Upper lobe of left lung (tissue), 6 donors: ENCODE measurements around the gene STXBP6. TPM values are rescaled to one million over a fixed set of nuclear protein-coding genes. Genes with fewer than 3 reads are reported as not detected.
A peak's percentile ranks its signal among the peaks of the same experiment; 100 is the strongest.
"Not testable (repeated sequence)": the region's sequence is repeated elsewhere in the genome, so short reads cannot be mapped to it uniquely, and the experiment has no call there.

Source experiments
- ATAC-seq, 2 donors: fragments of 200-7000 bp; cut with Tn5 transposase; one replicate each; pipeline ENCODE4 v1.9.1; 2022; ENCODE audit warnings: mild to moderate bottlenecking in 2 of 2, moderate library complexity in 2 of 2; ENCODE audit not compliant: low FRiP score in 2 of 2
- DNase-seq, 2 donors: peaks; one replicate each; pipeline ENCODE4 v3.0.0-alpha.2; 2019 to 2020
- H3K27ac ChIP-seq, 4 donors: fragments of 200-600 bp; sonication (generic); one replicate each; pipeline ENCODE4 v1.5.1; 2016 to 2019
- H3K27me3 ChIP-seq, 4 donors: fragments of 200-600 bp; sonication (generic); one replicate each; pipeline ENCODE4 v1.5.1; 2017 to 2019
- H3K36me3 ChIP-seq, 4 donors: fragments of 200-600 bp; sonication (generic); one replicate each; pipeline ENCODE4 v1.5.1; 2016 to 2019
- H3K4me1 ChIP-seq, 4 donors: fragments of 200-600 bp; sonication (generic); one replicate each; pipeline ENCODE4 v1.5.1; 2018 to 2019
- H3K4me3 ChIP-seq, 4 donors: fragments of 200-600 bp; sonication (generic); one replicate each; pipeline ENCODE4 v1.5.1; 2017 to 2019; ENCODE audit warnings: mild to moderate bottlenecking in 2 of 4, moderate library complexity in 1 of 4
- H3K9me3 ChIP-seq, 4 donors: fragments of 200-600 bp; sonication (generic); one replicate each; pipeline ENCODE4 v1.5.1; 2018 to 2019
- CTCF ChIP-seq, 6 experiments: fragments of 450-650 bp in 4 of 6; fragments of 200-600 bp in 2 of 6; sonication (generic) in 2 of 6; IDR thresholded peaks; one replicate each; pipeline ENCODE4 v1.5.1; 2016 to 2019; ENCODE audit warnings: antibody characterized with exemption in 6 of 6
- EP300 ChIP-seq, 4 donors: sonication (generic); formaldehyde crosslinking; IDR thresholded peaks; one replicate each; pipeline ENCODE4 v1.5.1; 2017; ENCODE audit warnings: antibody characterized with exemption in 4 of 4, control low read depth in 2 of 4
- POLR2A ChIP-seq, 4 donors: fragments of 450-650 bp; IDR thresholded peaks; one replicate each; pipeline ENCODE4 v1.5.1; 2016 to 2017; ENCODE audit warnings: antibody characterized with exemption in 4 of 4, mild to moderate bottlenecking in 2 of 4
- POLR2AphosphoS5 ChIP-seq, 2 donors: sonication (generic); formaldehyde crosslinking; IDR thresholded peaks; one replicate each; pipeline ENCODE4 v1.5.1; 2017; ENCODE audit warnings: antibody characterized with exemption in 2 of 2
- WGBS, 2 donors: methylation state at CpG; one replicate each; pipeline ENCODE4 v1.1.5; 2017 to 2018; 5-methylcytosine and 5-hydroxymethylcytosine counted together
- total RNA-seq, 6 donors: library from RNA; depleted of rRNA in 4 of 6; stranded (reverse); fragments of >200 nt in 4 of 6; gene quantifications; one replicate each; pipeline versions ENCODE4 v1.1.0 to v1.2.1, GENCODE V29; 2016 to 2021
- donor health status: DM: no; HTN: no; CAD: no; lungs with moderate emphysema.
- donor health status: DM: no; HTN: yes; CAD: no; lungs with severe emphysema.

The STXBP6 gene
- total RNA-seq, 6 donors from 2014 or later: 13.6 to 38.3 (median 23.7) TPM

GRCh38 chr14:24964048-24964447, 85.9 kb downstream of the STXBP6 start:
- Histone ChIP-seq H3K4me3 (no peak overlapping the region), H3K9me3 (no peaks in the 10 kb centered on the region), H3K36me3 (no peaks in the 10 kb centered on the region), H3K4me1 (peaks cover 25 to 44% (median 35%) of the 10 kb centered on the region in 4 donors), H3K27ac (peak overlapping the region in 2 of 4 donors; percentile 67 to 75), H3K27me3 (no peaks in the 10 kb centered on the region)
- no peak for ATAC-seq
- TF ChIP-seq POLR2A (IDR thresholded peaks at IDR 0.05): no peak
- no peak for TF ChIP-seq POLR2AphosphoS5 (IDR thresholded peaks at IDR 0.05)
- TF ChIP-seq EP300 (IDR thresholded peaks at IDR 0.05): no peak
- TF ChIP-seq CTCF (IDR thresholded peaks at IDR 0.05): no peak
- no peak for DNase-seq
- 93 to 94% methylated on average over 2 of the region's 2 CpGs for WGBS, 2 donors

- WGBS, 2 donors: 91 to 96% methylated on average over 6 of the region's 6 CpGs
- H3K27me3 ChIP-seq: not testable (repeated sequence)
- peaks cover 30 to 57% (median 42%) of the 10 kb centered on the region in 4 donors for H3K4me1 ChIP-seq
These were observed 87.8 kb downstream of the STXBP6 start for GRCh38 chr14:24962118-24962517.

GRCh38 chr14:24960816-24961215, 89.1 kb downstream of the STXBP6 start:
- ATAC-seq: no peak

More at GRCh38 chr14:24962118-24962517, 87.8 kb downstream of the STXBP6 start:
- not testable (repeated sequence) for H3K36me3 ChIP-seq, ATAC-seq, H3K9me3 ChIP-seq, DNase-seq, H3K4me3 ChIP-seq
- H3K27ac ChIP-seq: peak overlapping the region in 1 of 4 donors; percentile 81

GRCh38 chr14:24959791-24960331, 90.1 kb downstream of the STXBP6 start:
- DNase-seq (no peak), ATAC-seq (no peak)
- H3K27me3 ChIP-seq: no peaks in the 10 kb centered on the region
- TF ChIP-seq POLR2AphosphoS5 (IDR thresholded peaks at IDR 0.05) (peak; percentile 5 to 8), EP300 (IDR thresholded peaks at IDR 0.05) (peak in 1 of 4 donors; percentile 53), POLR2A (IDR thresholded peaks at IDR 0.05) (no peak), CTCF (IDR thresholded peaks at IDR 0.05) (no peak)
- peak overlapping the region; percentile 26 to 81 (median 50) for H3K27ac ChIP-seq
- H3K36me3 ChIP-seq: no peaks in the 10 kb centered on the region
- no peaks in the 10 kb centered on the region for H3K9me3 ChIP-seq
- H3K4me1 ChIP-seq: peaks cover 17 to 36% (median 27%) of the 10 kb centered on the region in 4 donors
- 15 to 40% methylated on average over 1 of the region's 1 CpG for WGBS, 2 donors
- no peak overlapping the region for H3K4me3 ChIP-seq

More at GRCh38 chr14:24960816-24961215, 89.1 kb downstream of the STXBP6 start:
- Histone ChIP-seq H3K4me1 (peaks cover 22 to 45% (median 34%) of the 10 kb centered on the region in 4 donors), H3K4me3 (no peak overlapping the region), H3K9me3 (no peaks in the 10 kb centered on the region), H3K27ac (peak overlapping the region in 3 of 4 donors; percentile 26 to 81 (median 51)), H3K36me3 (no peaks in the 10 kb centered on the region), H3K27me3 (no peaks in the 10 kb centered on the region)
- no peak for TF ChIP-seq CTCF (IDR thresholded peaks at IDR 0.05)
- TF ChIP-seq POLR2AphosphoS5 (IDR thresholded peaks at IDR 0.05): no peak
- TF ChIP-seq EP300 (IDR thresholded peaks at IDR 0.05): no peak
- TF ChIP-seq POLR2A (IDR thresholded peaks at IDR 0.05): no peak
- DNase-seq: no peak
- WGBS, 2 donors: 49 to 66% methylated on average over 2 of the region's 2 CpGs

GRCh38 chr14:24958271-24958670, 91.7 kb downstream of the STXBP6 start:
- Histone ChIP-seq H3K27ac (peak overlapping the region in 2 of 4 donors; percentile 30 to 81), H3K4me1 (peaks cover 20 to 35% (median 30%) of the 10 kb centered on the region in 4 donors), H3K4me3 (no peak overlapping the region), H3K9me3 (no peaks in the 10 kb centered on the region), H3K36me3 (no peaks in the 10 kb centered on the region), H3K27me3 (no peaks in the 10 kb centered on the region)
- no peak for TF ChIP-seq POLR2AphosphoS5 (IDR thresholded peaks at IDR 0.05)
- ATAC-seq (no peak), DNase-seq (no peak)
- WGBS, 2 donors: 70 to 79% methylated on average over 1 of the region's 1 CpG

GRCh38 chr14:24957814-24958213, 92.1 kb downstream of the STXBP6 start:
- no peak for TF ChIP-seq EP300 (IDR thresholded peaks at IDR 0.05)
- no peak for TF ChIP-seq POLR2AphosphoS5 (IDR thresholded peaks at IDR 0.05)
- TF ChIP-seq CTCF (IDR thresholded peaks at IDR 0.05): no peak
- no peak for TF ChIP-seq POLR2A (IDR thresholded peaks at IDR 0.05)
- Histone ChIP-seq H3K9me3 (no peaks in the 10 kb centered on the region), H3K27me3 (no peaks in the 10 kb centered on the region), H3K4me3 (no peak overlapping the region), H3K27ac (peak overlapping the region in 1 of 4 donors; percentile 30), H3K4me1 (peaks cover 20 to 35% (median 30%) of the 10 kb centered on the region in 4 donors), H3K36me3 (no peaks in the 10 kb centered on the region)
- no peak for DNase-seq
- WGBS, 2 donors: 90 to 91% methylated on average over 1 of the region's 1 CpG
- no peak for ATAC-seq
